GM12878 (cell line): ENCODE results near the gene TESK1. TPM values are rescaled to one million over a fixed set of nuclear protein-coding genes. Genes with fewer than 3 reads are reported as not detected.
"Not testable (repeated sequence)": the region's sequence is repeated elsewhere in the genome, so short reads cannot be mapped to it uniquely, and the experiment has no call there.

ENCODE experiments used
- ATAC-seq: fragments of 200-7000 bp; cut with Tn5 transposase; 3 replicates; pipeline ENCODE4 v1.9.1; 2020; ENCODE audit warnings: mild to moderate bottlenecking, moderate library complexity
- BruUV-seq: library from RNA; stranded (reverse); fragments of 400-500 nt; replicated peaks from 2 replicates; lab custom pipeline; 2021; lab: Mats Ljungman, UMichigan
- CTCF ChIA-PET: fragments of 300-600 bp; sonication (Branson Sonifier 250); formaldehyde crosslinking; extraction: SDS; loops from one replicate; lab custom pipeline; 2021; ENCODE audit warnings: inconsistent platforms; lab: Yijun Ruan, JAX
- POLR2A ChIA-PET: fragments of 350-600 bp; formaldehyde crosslinking; extraction: SDS; loops from one replicate; lab custom pipeline; 2021; ENCODE audit warnings: inconsistent platforms; lab: Charles Lee
- RAD21 ChIA-PET: fragments of 300-600 bp; sonication (Branson Sonifier 250); formaldehyde crosslinking; loops from one replicate; lab custom pipeline; 2023; ENCODE audit warnings: antibody characterized with exemption; ENCODE audit not compliant: unreplicated experiment; lab: Charles Lee
- SMC1A ChIA-PET: fragments of 300-600 bp; sonication (Branson Sonifier 250); formaldehyde crosslinking; loops from one replicate; lab custom pipeline; 2023; ENCODE audit not compliant: unreplicated experiment, uncharacterized antibody; lab: Charles Lee
- DNase-seq: peaks from one replicate; pipeline ENCODE4 v3.0.0-alpha.2; 2011; ENCODE audit warnings: low read depth, low spot score
- FAIRE-seq: peaks from 3 replicates; lab custom pipeline; 2011; peaks lifted over from hg19 to GRCh38; lab: Jason Lieb, UNC
- H2AFZ ChIP-seq: 2 replicates; pipeline ENCODE4 v1.6.0; 2011; ENCODE audit warnings: low read depth, low read length, control low read depth; ENCODE audit not compliant: control insufficient read depth
- H3K27ac ChIP-seq: 2 replicates; pipeline ENCODE4 v1.5.1; 2011; ENCODE audit warnings: control low read depth; ENCODE audit not compliant: control insufficient read depth, insufficient read depth
- H3K27me3 ChIP-seq, 2 experiments: replicated peaks in 1 of 2; 2 replicates each; pipeline versions ENCODE4 v1.6.0 to v1.6.1; 2011; ENCODE audit warnings: low read length in 1 of 2; ENCODE audit not compliant: control insufficient read depth in 2 of 2, insufficient read depth in 2 of 2
- H3K36me3 ChIP-seq, 2 experiments: 2 replicates each; pipeline ENCODE4 v1.5.1; 2011; ENCODE audit warnings: low read length in 1 of 2; ENCODE audit not compliant: control insufficient read depth in 2 of 2, insufficient read depth in 2 of 2
- H3K4me1 ChIP-seq: 2 replicates; pipeline ENCODE4 v1.6.1; 2011; ENCODE audit warnings: mild to moderate bottlenecking, low read length, moderate library complexity, mixed read lengths; ENCODE audit not compliant: control insufficient read depth, insufficient read depth
- H3K4me2 ChIP-seq: 2 replicates; pipeline ENCODE4 v1.6.0; 2011; ENCODE audit warnings: control low read depth; ENCODE audit not compliant: control insufficient read depth, insufficient read depth
- H3K4me3 ChIP-seq: fragments of 200-600 bp; sonication (generic); 2 replicates; pipeline ENCODE4 v1.5.1; 2016
- H3K79me2 ChIP-seq: 2 replicates; pipeline ENCODE4 v1.6.0; 2011; ENCODE audit warnings: low read length; ENCODE audit not compliant: control insufficient read depth, insufficient read depth
- H3K9ac ChIP-seq: 2 replicates; pipeline ENCODE4 v1.8.0; 2011; ENCODE audit warnings: low read length, control low read depth, mixed read lengths; ENCODE audit not compliant: control insufficient read depth, insufficient read depth
- H3K9me3 ChIP-seq: replicated peaks from 3 replicates; pipeline ENCODE4 v1.5.1; 2011; ENCODE audit warnings: mild to moderate bottlenecking, low read length; ENCODE audit not compliant: control insufficient read depth, insufficient read depth
- H4K20me1 ChIP-seq: 2 replicates; pipeline ENCODE4 v1.6.0; 2011; ENCODE audit not compliant: control insufficient read depth, insufficient read depth
- ETV6 ChIP-seq, 2 experiments: fragments of 450-650 bp in 1 of 2; IDR thresholded peaks in 1 of 2; conservative IDR thresholded peaks in 1 of 2; 2 replicates each; pipeline ENCODE4 v1.6.1; 2014; ENCODE audit warnings: antibody characterized with exemption in 1 of 2, borderline replicate concordance in 1 of 2, low read depth in 1 of 2, mild to moderate bottlenecking in 1 of 2, moderate library complexity in 1 of 2
- SPI1 ChIP-seq: IDR thresholded peaks from 2 replicates; pipeline ENCODE4 v1.6.1; 2011; ENCODE audit warnings: low read depth, mild to moderate bottlenecking, low read length, moderate library complexity, borderline replicate concordance; ENCODE audit not compliant: insufficient read depth
- WGBS: methylation state at CpG from one replicate; pipeline ENCODE4 v1.1.6; 2016; ENCODE audit warnings: low lambda C conversion rate; ENCODE audit not compliant: insufficient replicate concordance, insufficient coverage; ENCODE audit errors: missing lambda C conversion rate; 5-methylcytosine and 5-hydroxymethylcytosine counted together
- in situ Hi-C: fragments of 300-500 bp; cut with MboI; formaldehyde crosslinking; loops from 9 replicates; pipeline ENCODE4 v1.14.3; 2018; ENCODE audit warnings: mixed read lengths
- intact Hi-C: fragments of 100-400 bp; cut with micrococcal nuclease; formaldehyde crosslinking; loops from one replicate; pipeline ENCODE4 v1.14.2; 2022; ENCODE audit not compliant: unreplicated experiment
- polyA plus RNA-seq, 11 experiments: library from polyadenylated mRNA; depleted of rRNA in 4 of 11; unstranded in 6 of 11; stranded (reverse) in 5 of 11; fragments of >200 nt; fragmentation: Nextera tagmentation in 4 of 11; fragmentation: Illumina TruSeq in 1 of 11; extraction: Ambion mirVana in 4 of 11; extraction: Trizol in 1 of 11; gene quantifications; 1 replicate in 1 of 11; 2 replicates in 10 of 11; pipeline versions ENCODE4 v1.2.1 to v1.2.3, GENCODE V29; 2011 to 2016; ENCODE audit warnings: inconsistent platforms in 2 of 11, missing spikeins in 2 of 11, low read depth in 1 of 11
- total RNA-seq, 4 experiments: library from RNA; depleted of rRNA in 3 of 4; stranded (reverse); fragments of >200 nt in 3 of 4; fragmentation: Illumina TruSeq in 1 of 4; extraction: Trizol in 1 of 4; gene quantifications; 2 replicates each; pipeline versions ENCODE4 v1.2.1 to v1.2.3, GENCODE V29; 2013 to 2021

The TESK1 gene
- total and polyA plus RNA-seq, 10 of the 15 experiments (the other 5 are each of a cell fraction or from before 2014, with no cell fraction given): 0.16 to 19.5 (median 7.9) TPM; not detected in 1

- H4K20me1 ChIP-seq: no peaks in the 10 kb centered on the region
- H3K4me1 ChIP-seq: no peaks in the 10 kb centered on the region
- peak; percentile 35 for DNase-seq
- ChIA-PET RAD21 (no interaction called here), POLR2A (no interaction called here), SMC1A (no interaction called here), CTCF (interaction anchor here (0.7 kb wide), 1 partner anchor 462 kb away, joined by 3 read pairs; no protein-coding TSS in a partner anchor)
- TF ChIP-seq ETV6 (conservative IDR thresholded peaks at IDR 0.05 in 1 of 2, IDR thresholded peaks at IDR 0.05 in 1 of 2; ENCODE audit: borderline replicate concordance in 1 of 2, low read depth in 1 of 2): no peak
- peak; percentile 57; the same call in 1 of the 2 replicates for TF ChIP-seq SPI1
- no peaks in the 10 kb centered on the region for H3K36me3 ChIP-seq
- no peaks in the 10 kb centered on the region for H3K79me2 ChIP-seq
- 0% methylated on average over 1 of the region's 1 CpG for WGBS
- H2AFZ ChIP-seq: no peak overlapping the region
- H3K27me3 ChIP-seq: no peaks in the 10 kb centered on the region
- H3K4me2 ChIP-seq: no peak overlapping the region
- H3K9ac ChIP-seq: no peak overlapping the region
- peaks cover 13% of the 10 kb centered on the region; the same call in 2 of the 3 replicates for H3K9me3 ChIP-seq
- in situ Hi-C loops (no loop called here), intact Hi-C loops (no loop called here)
- H3K4me3 ChIP-seq: no peak overlapping the region
- FAIRE-seq: no peak
- BruUV-seq: no TSS peak
- ATAC-seq: peak; percentile 74
- H3K27ac ChIP-seq: no peak overlapping the region
Measured at GRCh38 chr9:35579130-35579529, 25.9 kb upstream of the TESK1 start.

GRCh38 chr9:35579659-35580227 lies 25.3 kb upstream of the TESK1 start:
- H3K27me3 ChIP-seq, RAD21 ChIA-PET, H3K36me3 ChIP-seq, FAIRE-seq, POLR2A ChIA-PET, H3K4me1 ChIP-seq, H3K79me2 ChIP-seq, H3K4me3 ChIP-seq, BruUV-seq, in situ Hi-C loops, DNase-seq, H2AFZ ChIP-seq, SMC1A ChIA-PET, intact Hi-C loops, H3K9ac ChIP-seq, ATAC-seq, H4K20me1 ChIP-seq, H3K27ac ChIP-seq, H3K4me2 ChIP-seq, CTCF ChIA-PET: not testable (repeated sequence)
- peaks cover 13% of the 10 kb centered on the region; the same call in 2 of the 3 replicates for H3K9me3 ChIP-seq
- WGBS: 77% methylated on average over 1 of the region's 1 CpG

GRCh38 chr9:35583521-35583920 lies 21.5 kb upstream of the TESK1 start:
- BruUV-seq, H4K20me1 ChIP-seq, H3K4me1 ChIP-seq, intact Hi-C loops, ATAC-seq, RAD21 ChIA-PET, H3K9ac ChIP-seq, H3K79me2 ChIP-seq, H3K4me2 ChIP-seq, CTCF ChIA-PET, H3K27me3 ChIP-seq, FAIRE-seq, SMC1A ChIA-PET, DNase-seq, H3K4me3 ChIP-seq, POLR2A ChIA-PET, in situ Hi-C loops, H3K36me3 ChIP-seq, H2AFZ ChIP-seq, H3K27ac ChIP-seq: not testable (repeated sequence)
- 41% methylated on average over 6 of the region's 6 CpGs for WGBS
- H3K9me3 ChIP-seq: peaks cover 15% of the 10 kb centered on the region; the same call in 2 of the 3 replicates
